Loucy (cell line): ENCODE results near the gene ARX.

ENCODE experiments used
- H2AFZ ChIP-seq: fragments of 200-600 bp; sonication (generic); 2 replicates; pipeline ENCODE4 v1.6.0; 2016; ENCODE audit warnings: antibody characterized with exemption, mild to moderate bottlenecking, low read length, moderate library complexity
- H3F3A ChIP-seq: fragments of 200-600 bp; 2 replicates; pipeline ENCODE4 v1.6.0; 2016; ENCODE audit warnings: antibody characterized with exemption, low read depth, mild to moderate bottlenecking
- H3K27me3 ChIP-seq: fragments of 200-600 bp; sonication (generic); 2 replicates; pipeline ENCODE4 v1.6.1; 2014; ENCODE audit warnings: low read length, mild to moderate bottlenecking; ENCODE audit not compliant: insufficient read depth, poor library complexity, severe bottlenecking
- H3K36me3 ChIP-seq: fragments of 200-600 bp; sonication (generic); 2 replicates; pipeline ENCODE4 v1.6.1; 2016; ENCODE audit warnings: low read length; ENCODE audit not compliant: insufficient read depth
- H3K4me1 ChIP-seq: fragments of 200-600 bp; sonication (generic); 2 replicates; pipeline ENCODE4 v1.5.1; 2014; ENCODE audit warnings: low read length, mild to moderate bottlenecking; ENCODE audit not compliant: insufficient read depth, poor library complexity, severe bottlenecking
- H3K4me2 ChIP-seq: fragments of 200-600 bp; sonication (generic); 2 replicates; pipeline ENCODE4 v1.6.0; 2014; ENCODE audit warnings: antibody characterized with exemption, low read length, low read depth, mild to moderate bottlenecking; ENCODE audit not compliant: poor library complexity, severe bottlenecking
- H3K4me3 ChIP-seq: fragments of 200-600 bp; sonication (generic); 2 replicates; pipeline ENCODE4 v1.5.1; 2014; ENCODE audit warnings: low read length, mild to moderate bottlenecking, mixed read lengths; ENCODE audit not compliant: poor library complexity, severe bottlenecking
- H3K79me2 ChIP-seq: fragments of 200-600 bp; sonication (generic); 2 replicates; pipeline ENCODE4 v1.6.1; 2014; ENCODE audit warnings: low read length; ENCODE audit not compliant: insufficient read depth
- H3K9ac ChIP-seq: fragments of 200-600 bp; sonication (generic); 2 replicates; pipeline ENCODE4 v1.6.0; 2014; ENCODE audit warnings: mild to moderate bottlenecking, low read depth, low read length, moderate library complexity; ENCODE audit not compliant: poor library complexity, severe bottlenecking
- H3K9me2 ChIP-seq: fragments of 200-600 bp; sonication (generic); replicated peaks from 2 replicates; pipeline ENCODE4 v1.6.1; 2016; ENCODE audit warnings: low read depth, low read length, mixed read lengths
- H3K9me3 ChIP-seq: fragments of 200-600 bp; sonication (generic); 2 replicates; pipeline ENCODE4 v1.6.1; 2014; ENCODE audit warnings: mild to moderate bottlenecking, antibody characterized with exemption, low read length, low read depth; ENCODE audit not compliant: insufficient read depth
- H4K20me1 ChIP-seq: fragments of 200-600 bp; sonication (generic); 2 replicates; pipeline ENCODE4 v1.6.0; 2014; ENCODE audit warnings: antibody characterized with exemption, low read length, mild to moderate bottlenecking; ENCODE audit not compliant: insufficient read depth, poor library complexity, severe bottlenecking
- CTCF ChIP-seq: fragments of 200-600 bp; sonication (generic); conservative IDR thresholded peaks from 2 replicates; pipeline ENCODE4 v1.5.1; 2014; ENCODE audit warnings: mild to moderate bottlenecking, antibody characterized with exemption, low read length
- EZH2phosphoT487 ChIP-seq: fragments of 200-600 bp; IDR thresholded peaks from 2 replicates; pipeline ENCODE4 v1.6.1; 2018; ENCODE audit warnings: antibody characterized with exemption, mild to moderate bottlenecking, moderate library complexity, borderline replicate concordance

Gene ARX

GRCh38 chrX:24988314-24988713 lies 27.5 kb downstream of the ARX start:
- no peaks in the 10 kb centered on the region for H3K9me2 ChIP-seq
- H3K9me3 ChIP-seq: no peaks in the 10 kb centered on the region
- H3K79me2 ChIP-seq: no peaks in the 10 kb centered on the region
- H3F3A ChIP-seq: no peaks in the 10 kb centered on the region
- H3K4me3 ChIP-seq: no peak overlapping the region
- peaks cover 4% of the 10 kb centered on the region; the same call in 1 of the 2 replicates for H3K36me3 ChIP-seq
- TF ChIP-seq EZH2phosphoT487 (no peak), CTCF (no peak)
- H3K9ac ChIP-seq: no peak overlapping the region
- no peak overlapping the region for H2AFZ ChIP-seq
- H3K27me3 ChIP-seq: no peaks in the 10 kb centered on the region
- no peaks in the 10 kb centered on the region for H3K4me1 ChIP-seq
- no peak overlapping the region for H3K4me2 ChIP-seq
- H4K20me1 ChIP-seq: no peaks in the 10 kb centered on the region

GRCh38 chrX:24987731-24988130 lies 28.0 kb downstream of the ARX start:
- H3K27me3 ChIP-seq: no peaks in the 10 kb centered on the region
- no peak overlapping the region for H2AFZ ChIP-seq
- no peaks in the 10 kb centered on the region for H3K4me1 ChIP-seq
- H3K9ac ChIP-seq: no peak overlapping the region
- peaks cover 4% of the 10 kb centered on the region; the same call in 1 of the 2 replicates for H3K36me3 ChIP-seq
- no peak overlapping the region for H3K4me2 ChIP-seq
- H3K79me2 ChIP-seq: no peaks in the 10 kb centered on the region
- H3K9me2 ChIP-seq: no peaks in the 10 kb centered on the region
- H3K4me3 ChIP-seq: no peak overlapping the region
- no peaks in the 10 kb centered on the region for H3F3A ChIP-seq
- no peaks in the 10 kb centered on the region for H4K20me1 ChIP-seq
- no peak for TF ChIP-seq CTCF
- no peak for TF ChIP-seq EZH2phosphoT487
- H3K9me3 ChIP-seq: no peaks in the 10 kb centered on the region

- H3K4me2 ChIP-seq: no peak overlapping the region
Observed at GRCh38 chrX:24985120-24985519, 30.6 kb downstream of the ARX start.

More at GRCh38 chrX:24985120-24985519, 30.6 kb downstream of the ARX start:
- no peaks in the 10 kb centered on the region for H3K4me1 ChIP-seq
- no peaks in the 10 kb centered on the region for H3K27me3 ChIP-seq
- no peaks in the 10 kb centered on the region for H4K20me1 ChIP-seq
- H3K36me3 ChIP-seq: peaks cover 4% of the 10 kb centered on the region; the same call in 1 of the 2 replicates
- no peak overlapping the region for H3K4me3 ChIP-seq
- TF ChIP-seq CTCF (no peak), EZH2phosphoT487 (no peak)
- no peaks in the 10 kb centered on the region for H3K9me3 ChIP-seq
- no peaks in the 10 kb centered on the region for H3K9me2 ChIP-seq
- H2AFZ ChIP-seq: no peak overlapping the region
- H3K79me2 ChIP-seq: no peaks in the 10 kb centered on the region
- H3K9ac ChIP-seq: no peak overlapping the region
- H3F3A ChIP-seq: no peaks in the 10 kb centered on the region
